GM21825 (cell line): ENCODE measurements around the gene CLCF1.
"Not testable (repeated sequence)": the region's sequence is repeated elsewhere in the genome, so short reads cannot be mapped to it uniquely, and the experiment has no call there.

ENCODE experiments used
- ATAC-seq: cut with Tn5 transposase; IDR thresholded peaks from one replicate; pipeline ENCODE4 v1.9.1; 2021; ENCODE audit warnings: mild to moderate bottlenecking, moderate library complexity; ENCODE audit not compliant: unreplicated experiment

CLCF1 gene

GRCh38 chr11:67409261-67409666, 35.9 kb upstream of the CLCF1 start:
- peak; percentile 45 for ATAC-seq

GRCh38 chr11:67408437-67409200, 35.2 kb upstream of the CLCF1 start:
- peak; percentile 2 for ATAC-seq

- ATAC-seq = no peak
Measured at GRCh38 chr11:67407688-67408163, 34.3 kb upstream of the CLCF1 start.

- no peak for ATAC-seq
Measured at GRCh38 chr11:67406969-67407687, 33.7 kb upstream of the CLCF1 start.

- ATAC-seq = no peak
Measured at GRCh38 chr11:67406420-67406968, 33.1 kb upstream of the CLCF1 start.

- ATAC-seq = no peak
Measured at GRCh38 chr11:67405688-67406339, 32.4 kb upstream of the CLCF1 start.

GRCh38 chr11:67405196-67405567, 31.8 kb upstream of the CLCF1 start:
- ATAC-seq = no peak

- ATAC-seq = no peak
Measured at GRCh38 chr11:67404515-67405195, 31.3 kb upstream of the CLCF1 start.

- not testable (repeated sequence) for ATAC-seq
Measured at GRCh38 chr11:67403085-67403484, 29.7 kb upstream of the CLCF1 start.

- not testable (repeated sequence) for ATAC-seq
Measured at GRCh38 chr11:67402192-67402839, 28.9 kb upstream of the CLCF1 start.

- peak; percentile 50 for ATAC-seq
Measured at GRCh38 chr11:67401495-67402191, 28.2 kb upstream of the CLCF1 start, which contains the start of gene PPP1CA. TSS of gene PPP1CA (minus strand) at chr11:67401858. CDS start at chr11:67401782, 76 bp downstream.

- no peak for ATAC-seq
Measured at GRCh38 chr11:67400942-67401494, 27.6 kb upstream of the CLCF1 start.

GRCh38 chr11:67400251-67400941, 27.0 kb upstream of the CLCF1 start:
- no peak for ATAC-seq

- ATAC-seq = no peak
Measured at GRCh38 chr11:67398661-67399563, 25.5 kb upstream of the CLCF1 start.

- ATAC-seq = no peak
Measured at GRCh38 chr11:67397986-67398660, 24.7 kb upstream of the CLCF1 start.

GRCh38 chr11:67397536-67397935, 24.1 kb upstream of the CLCF1 start:
- no peak for ATAC-seq
